ENCODE measurements around the gene CSAD.
"Not testable (repeated sequence)": the region's sequence is repeated elsewhere in the genome, so short reads cannot be mapped to it uniquely, and the experiment has no call there.

The CSAD gene

GRCh38 chr12:53120685-53121525, 59.8 kb downstream of the CSAD start:
- no peak for DNase-seq (ENCODE audit: low read depth)
- H3K4me3 ChIP-seq (ENCODE audit: control insufficient read depth, low read depth, low read length), result no peak overlapping the region
- no peak for TF ChIP-seq CTCF (IDR thresholded peaks at IDR 0.05; ENCODE audit: control insufficient read depth, insufficient read depth, low read depth, low read length, missing control alignments)

- no peak overlapping the region for H3K4me3 ChIP-seq (ENCODE audit: control insufficient read depth, low read depth, low read length)
- TF ChIP-seq CTCF (IDR thresholded peaks at IDR 0.05; ENCODE audit: control insufficient read depth, insufficient read depth, low read depth, low read length, missing control alignments), result no peak
- DNase-seq (ENCODE audit: low read depth), result no peak
These were observed 61.9 kb downstream of the CSAD start for GRCh38 chr12:53118751-53119300.

- H3K4me3 ChIP-seq (ENCODE audit: control insufficient read depth, low read depth, low read length), result no peak overlapping the region
- no peak for DNase-seq (ENCODE audit: low read depth)
- no peak for TF ChIP-seq CTCF (IDR thresholded peaks at IDR 0.05; ENCODE audit: control insufficient read depth, insufficient read depth, low read depth, low read length, missing control alignments)
These were observed 64.7 kb downstream of the CSAD start for GRCh38 chr12:53115891-53116648.

- H3K4me3 ChIP-seq (ENCODE audit: control insufficient read depth, low read depth, low read length), result no peak overlapping the region
- DNase-seq (ENCODE audit: low read depth), result no peak
- no peak for TF ChIP-seq CTCF (IDR thresholded peaks at IDR 0.05; ENCODE audit: control insufficient read depth, insufficient read depth, low read depth, low read length, missing control alignments)
These were observed 65.4 kb downstream of the CSAD start for GRCh38 chr12:53115112-53115890.

- DNase-seq (ENCODE audit: low read depth), result no peak
- TF ChIP-seq CTCF (IDR thresholded peaks at IDR 0.05; ENCODE audit: control insufficient read depth, insufficient read depth, low read depth, low read length, missing control alignments), result no peak
These were observed 66.8 kb downstream of the CSAD start for GRCh38 chr12:53113951-53114350.

GRCh38 chr12:53113136-53113705, 67.5 kb downstream of the CSAD start:
- no peak overlapping the region for H3K4me3 ChIP-seq (ENCODE audit: control insufficient read depth, low read depth, low read length)
- no peak for TF ChIP-seq CTCF (IDR thresholded peaks at IDR 0.05; ENCODE audit: control insufficient read depth, insufficient read depth, low read depth, low read length, missing control alignments)
- DNase-seq (ENCODE audit: low read depth), result no peak

More at GRCh38 chr12:53113951-53114350, 66.8 kb downstream of the CSAD start:
- H3K4me3 ChIP-seq (ENCODE audit: control insufficient read depth, low read depth, low read length), result no peak overlapping the region

- not testable (repeated sequence) for H3K4me3 ChIP-seq (ENCODE audit: control insufficient read depth, low read depth, low read length); DNase-seq (ENCODE audit: low read depth)
These were observed 68.3 kb downstream of the CSAD start for GRCh38 chr12:53112431-53112830.
